Suppressor macrophage treated with lipopolysaccharide for 1 hour (primary cell): ENCODE measurements around the gene COPE.
A peak's percentile ranks its signal among the peaks of the same experiment; 100 is the strongest.

ENCODE experiments used
- DNase-seq, 3 donors: peaks; one replicate each; pipeline ENCODE4 v3.0.0-alpha.2; 2020 to 2022

Gene COPE

GRCh38 chr19:18894254-18895037 lies 24.7 kb downstream of the COPE start:
- DNase-seq: no peak

DNA sequence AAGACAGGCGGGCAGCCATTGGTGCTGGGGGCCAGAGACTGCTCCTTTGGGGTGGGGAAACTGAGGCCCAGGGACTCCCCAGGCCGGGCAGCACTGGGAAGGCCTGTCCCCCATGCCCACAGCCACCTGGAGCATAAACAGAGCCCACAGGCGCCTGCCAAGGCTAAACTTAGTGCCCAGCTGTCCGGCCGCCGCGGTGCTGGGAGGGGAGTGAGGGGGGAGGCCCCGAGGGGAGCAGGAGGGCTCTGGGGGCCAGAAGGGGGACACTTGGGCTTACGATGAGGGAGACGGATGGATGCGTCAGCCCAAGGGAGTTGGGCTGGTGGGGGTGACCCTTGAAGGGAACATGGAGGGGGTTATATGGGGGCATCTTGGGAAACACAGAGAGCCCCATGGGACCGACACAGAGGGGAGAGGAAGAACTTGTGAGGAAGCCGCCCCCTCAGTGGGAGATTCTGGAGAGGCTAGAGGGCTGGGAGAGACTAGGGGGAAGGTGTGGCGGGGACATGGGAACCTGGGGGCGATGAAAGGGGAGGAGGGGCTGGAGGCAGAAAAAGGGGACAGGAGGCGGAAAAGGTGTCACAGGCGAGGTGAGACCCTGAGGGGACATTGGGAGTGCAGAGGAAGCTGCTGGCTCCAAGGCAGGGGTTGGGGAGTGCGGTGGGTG lies 25.5 kb downstream of the COPE start:
- DNase-seq: no peak

- DNase-seq: no peak
Observed at GRCh38 chr19:18889949-18890745, 29.0 kb downstream of the COPE start.

- no peak for DNase-seq
Observed at GRCh38 chr19:18886972-18887371, 32.2 kb downstream of the COPE start.

DNA sequence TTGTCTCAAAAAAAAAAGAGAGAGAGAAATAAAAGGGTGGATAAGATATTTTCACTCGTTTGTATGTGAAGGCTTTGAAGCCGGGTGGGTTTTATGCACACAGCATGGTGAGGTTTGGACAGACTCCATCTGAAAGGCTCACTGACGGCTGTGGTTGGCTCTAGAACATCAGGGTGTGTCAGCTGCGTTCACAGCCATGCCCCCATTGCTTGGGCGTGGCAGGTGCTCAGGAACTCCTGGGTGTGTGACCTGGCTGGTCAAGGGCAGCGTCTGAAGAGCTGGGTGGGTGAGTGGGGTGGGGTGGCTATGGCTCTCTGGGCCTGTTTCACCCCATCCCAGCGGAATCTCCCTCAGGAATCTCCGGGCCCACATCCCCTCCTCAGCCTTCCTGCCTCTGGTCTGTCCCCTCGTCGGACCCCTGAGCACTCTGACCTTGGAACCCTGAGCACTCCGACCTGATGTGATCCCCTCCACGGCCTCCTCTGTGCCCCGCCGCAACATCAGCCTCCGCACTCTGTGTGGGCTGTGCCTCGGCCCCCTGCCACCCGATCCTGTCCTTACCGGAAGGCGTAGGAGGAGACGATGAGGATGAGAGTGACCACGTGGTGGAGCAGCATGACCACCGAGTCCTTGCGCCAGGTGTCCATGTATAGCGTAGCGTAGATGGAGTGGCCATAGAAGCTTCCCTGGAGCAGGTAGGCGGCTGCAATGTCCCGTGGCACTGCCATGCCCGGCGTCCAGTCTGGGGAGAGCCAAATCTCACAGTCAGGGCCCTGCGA lies 35.5 kb downstream of the COPE start:
- no peak for DNase-seq

DNA sequence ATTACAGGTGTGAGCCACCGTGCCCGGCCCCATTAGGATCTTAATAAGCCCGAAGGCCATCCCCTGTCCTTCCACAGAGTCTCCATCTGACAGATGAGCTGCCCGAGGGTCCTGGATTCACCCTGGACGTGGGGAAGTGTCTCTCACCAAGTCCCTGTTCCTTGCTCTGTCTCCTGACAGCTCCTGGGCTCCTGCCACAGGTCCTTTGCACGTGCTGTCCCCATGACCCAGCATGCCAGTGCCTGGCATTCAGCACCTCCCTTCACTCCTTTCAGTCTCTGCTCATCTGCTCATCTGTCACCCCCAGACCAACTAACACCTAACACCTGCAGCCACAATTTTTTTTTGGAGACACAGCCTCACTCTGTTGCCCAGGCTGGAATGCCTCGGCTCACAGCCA lies 37.7 kb downstream of the COPE start:
- no peak for DNase-seq

DNA sequence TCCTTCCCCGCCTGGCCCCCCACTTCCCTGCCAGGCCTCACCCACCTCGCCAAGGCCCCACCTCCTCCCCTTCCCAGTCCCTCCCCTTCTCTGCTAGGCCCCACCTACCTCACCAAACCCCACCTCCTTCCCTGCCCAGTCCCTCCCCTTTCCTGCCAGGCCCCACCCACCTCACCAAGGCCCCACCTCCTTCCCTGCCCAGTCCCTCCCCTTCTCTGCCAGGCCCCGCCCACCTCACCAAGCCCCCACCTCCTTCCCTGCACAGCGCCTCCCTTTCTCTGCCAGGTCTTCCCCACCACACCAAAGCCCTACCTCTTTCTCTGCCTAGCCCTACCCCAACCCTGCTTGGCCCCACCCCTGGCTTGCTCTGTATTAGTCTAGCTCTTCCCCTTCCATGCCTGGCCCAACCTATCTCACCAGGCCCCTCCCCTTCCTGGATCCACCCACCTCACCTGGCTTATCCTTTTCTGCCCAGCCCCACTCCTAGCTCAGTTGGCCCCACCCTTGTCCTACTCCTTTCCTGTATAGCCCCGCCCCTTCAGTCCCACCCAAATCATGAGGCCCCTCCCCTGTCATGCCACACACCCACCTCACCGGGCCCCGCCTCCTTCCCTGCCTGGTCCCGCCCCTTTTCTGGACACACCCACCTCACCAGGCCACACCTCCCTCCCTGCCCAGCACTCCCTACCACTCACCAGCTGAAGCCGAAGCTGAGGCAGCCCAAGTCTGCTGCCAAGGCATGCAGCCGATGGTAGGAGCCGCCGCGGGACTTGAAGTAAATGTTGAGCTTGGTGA lies 39.4 kb downstream of the COPE start:
- peak; percentile 28 to 52 (median 30) for DNase-seq

DNA sequence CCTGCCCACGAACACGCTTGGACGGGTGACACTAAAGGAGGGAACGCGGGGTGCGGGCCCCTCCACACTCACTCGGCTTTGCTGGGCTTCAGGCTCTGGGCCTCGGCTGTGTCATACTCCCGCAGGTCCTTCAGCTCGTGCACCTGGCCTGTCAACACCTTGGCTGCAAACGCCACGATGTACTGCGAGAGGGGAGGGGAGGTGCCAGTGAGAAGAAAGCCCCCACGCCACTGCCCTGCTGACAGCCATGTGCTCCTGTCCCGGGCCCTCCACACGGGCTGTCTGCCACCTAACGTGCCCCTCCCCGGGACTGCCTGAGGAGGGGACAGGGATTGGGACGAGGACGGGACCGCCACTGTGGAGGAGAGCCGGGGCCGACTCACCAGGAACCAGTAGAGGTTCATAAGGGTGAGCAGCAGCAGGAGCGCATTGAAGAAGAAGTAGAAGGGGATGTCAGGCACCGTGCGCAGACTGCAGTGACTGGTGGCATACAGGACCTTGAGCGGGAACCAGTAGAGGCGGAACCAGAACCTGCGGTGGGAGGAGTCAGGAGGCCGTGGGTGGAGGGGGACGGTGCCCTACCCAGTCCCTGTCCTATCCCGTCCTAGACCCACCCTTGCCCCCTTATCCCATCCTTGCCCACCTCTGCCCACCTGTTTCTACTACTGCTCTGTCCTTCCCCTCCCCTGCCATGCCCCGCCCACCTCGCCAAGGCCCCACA lies 40.2 kb downstream of the COPE start:
- no peak for DNase-seq

DNA sequence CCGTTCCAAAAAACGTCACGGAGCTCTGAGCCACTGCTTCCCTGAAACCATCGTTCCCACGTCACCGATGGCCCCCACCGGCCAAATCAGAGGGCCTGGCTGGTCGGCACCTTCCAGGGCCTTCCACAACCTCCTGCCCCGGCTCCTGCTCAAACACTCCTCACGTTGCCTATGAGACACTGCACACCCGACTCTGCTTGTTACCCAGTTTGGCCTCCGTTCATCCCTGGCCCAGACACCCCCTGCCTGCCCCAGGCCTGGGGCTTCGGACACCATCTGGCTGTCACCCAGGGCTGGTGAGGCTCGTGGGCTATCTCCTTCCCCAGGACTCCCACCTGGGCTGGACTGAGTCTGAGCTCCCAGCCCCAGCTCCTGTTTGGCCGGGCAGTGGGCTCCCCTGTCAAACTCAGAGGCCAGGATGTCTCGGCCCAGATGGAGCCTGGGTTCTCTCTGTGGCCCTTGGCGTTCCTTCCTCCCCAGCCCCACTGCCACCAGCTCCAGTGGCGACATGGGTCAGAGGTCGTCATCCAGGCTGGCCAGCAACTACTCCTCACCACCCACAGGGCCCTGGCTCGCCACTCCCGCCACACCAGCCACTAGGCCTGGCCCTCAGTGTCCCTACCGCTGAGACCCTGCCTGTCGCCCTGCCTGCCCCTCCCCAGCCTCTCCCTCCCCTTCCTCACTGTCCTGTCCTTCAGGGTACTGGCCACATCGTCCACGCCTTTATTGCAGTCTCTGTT lies 41.0 kb downstream of the COPE start:
- DNase-seq: no peak

DNA sequence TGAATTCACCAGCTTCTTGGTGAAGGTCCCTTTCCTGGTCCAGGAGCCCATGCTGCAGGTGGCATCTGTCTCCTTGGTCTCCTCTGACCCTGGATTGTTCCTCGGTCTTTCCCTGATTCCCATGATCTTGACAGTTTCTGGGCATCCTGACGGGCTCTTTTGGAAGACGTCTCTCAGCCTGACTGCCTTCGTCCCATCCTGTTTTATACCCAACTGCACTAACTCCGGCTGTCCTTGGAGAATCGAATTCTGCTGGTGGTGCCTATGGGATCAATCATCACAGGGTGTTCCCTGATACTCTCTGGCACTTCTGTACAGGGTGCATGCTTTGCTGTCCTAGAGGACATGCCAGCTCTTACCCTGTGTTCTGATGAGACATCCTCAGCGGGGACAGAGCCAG lies 42.3 kb downstream of the COPE start:
- DNase-seq: no peak

DNA sequence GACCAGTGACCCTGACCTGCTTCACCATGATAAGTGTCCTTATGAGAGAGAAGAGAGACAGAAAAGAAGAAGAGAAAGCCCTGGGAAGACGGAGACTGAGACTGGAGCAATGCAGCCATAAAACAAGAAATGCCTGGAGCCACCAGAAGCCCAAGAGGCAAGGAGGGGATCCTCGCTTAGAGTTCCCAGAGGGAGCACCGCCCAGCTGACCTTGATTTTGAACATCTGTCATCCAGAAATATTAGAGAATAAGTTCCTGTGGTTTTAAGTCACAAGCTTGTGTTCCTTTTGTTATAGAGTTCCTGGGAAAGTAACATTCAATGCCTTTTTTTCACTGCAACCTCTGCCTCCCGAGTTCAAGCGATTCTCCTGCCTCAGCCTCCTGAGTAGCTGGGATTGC lies 43.5 kb downstream of the COPE start:
- no peak for DNase-seq

GRCh38 chr19:18871543-18871942 lies 47.6 kb downstream of the COPE start:
- no peak for DNase-seq

DNA sequence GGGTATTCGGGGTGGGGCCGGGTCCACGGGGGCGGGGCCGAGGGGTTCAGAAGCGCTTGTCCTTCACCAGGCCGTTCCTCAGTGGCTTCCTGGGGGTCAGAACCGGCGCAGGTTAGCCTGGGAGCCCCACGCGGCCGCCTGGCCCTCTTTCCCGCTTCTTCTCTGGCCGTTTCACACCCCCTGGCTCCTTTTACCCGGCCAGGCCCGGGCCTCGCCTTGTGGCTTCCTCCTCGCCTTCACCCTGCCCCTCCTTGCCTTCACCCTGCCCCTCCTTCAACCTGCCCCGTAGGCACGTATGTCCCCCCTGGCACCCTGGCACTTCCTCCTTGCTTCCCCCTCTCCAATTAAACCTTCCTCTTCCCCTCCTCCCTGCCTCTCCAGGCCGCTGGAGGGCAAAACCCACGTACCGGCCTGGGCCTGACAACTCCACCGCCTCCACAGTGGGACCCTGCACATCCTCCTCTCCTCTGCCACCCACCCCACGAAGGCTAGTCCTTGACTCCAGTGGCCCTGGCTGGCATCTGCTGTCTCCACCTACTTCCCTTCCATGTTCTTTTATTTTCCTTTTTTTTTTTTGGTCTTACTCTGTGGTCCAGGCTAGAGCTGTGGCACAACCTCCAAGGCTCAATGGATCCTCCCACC lies 48.5 kb downstream of the COPE start:
- DNase-seq: peak in 1 of 3 donors; percentile 15

DNA sequence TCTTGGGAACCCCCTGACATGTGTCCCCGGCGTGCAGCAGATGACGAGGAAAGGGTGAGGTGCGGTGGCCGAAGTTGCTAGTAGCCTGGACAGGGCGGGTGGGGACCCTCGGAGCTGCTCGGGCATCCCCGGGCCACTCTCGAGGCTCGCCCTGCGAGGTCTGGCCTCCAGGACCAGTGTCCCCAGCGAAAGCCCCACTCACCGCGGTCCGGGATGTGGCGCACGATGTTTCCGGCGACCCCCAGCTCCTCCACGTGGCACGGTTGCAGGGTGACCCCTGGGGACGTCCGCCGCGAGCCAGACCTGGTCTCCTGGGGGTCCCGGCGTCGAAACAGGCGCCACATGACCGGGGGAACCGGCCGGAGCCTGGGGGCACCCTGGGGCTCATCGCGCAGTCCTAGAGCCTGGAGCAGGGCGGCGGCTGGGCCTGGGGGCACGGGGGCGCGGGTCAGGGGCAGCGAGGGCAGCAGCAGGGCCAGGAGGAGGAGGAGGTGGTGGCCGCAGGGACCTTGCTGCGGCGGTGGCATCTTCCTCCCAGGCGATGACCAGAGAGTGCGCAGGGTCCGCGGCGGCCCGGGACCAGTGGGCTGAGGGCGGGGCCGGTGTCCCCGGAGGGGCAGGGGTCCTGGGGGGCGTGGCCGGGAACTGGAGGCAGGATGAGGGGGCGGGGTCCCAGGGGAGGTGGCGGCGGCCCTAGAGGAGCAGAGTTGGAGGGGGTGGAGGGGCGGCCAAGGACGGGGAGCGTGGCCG lies 49.2 kb downstream of the COPE start:
- DNase-seq: no peak

- DNase-seq: no peak
Observed at GRCh38 chr19:18869023-18869618, 50.1 kb downstream of the COPE start.

DNA sequence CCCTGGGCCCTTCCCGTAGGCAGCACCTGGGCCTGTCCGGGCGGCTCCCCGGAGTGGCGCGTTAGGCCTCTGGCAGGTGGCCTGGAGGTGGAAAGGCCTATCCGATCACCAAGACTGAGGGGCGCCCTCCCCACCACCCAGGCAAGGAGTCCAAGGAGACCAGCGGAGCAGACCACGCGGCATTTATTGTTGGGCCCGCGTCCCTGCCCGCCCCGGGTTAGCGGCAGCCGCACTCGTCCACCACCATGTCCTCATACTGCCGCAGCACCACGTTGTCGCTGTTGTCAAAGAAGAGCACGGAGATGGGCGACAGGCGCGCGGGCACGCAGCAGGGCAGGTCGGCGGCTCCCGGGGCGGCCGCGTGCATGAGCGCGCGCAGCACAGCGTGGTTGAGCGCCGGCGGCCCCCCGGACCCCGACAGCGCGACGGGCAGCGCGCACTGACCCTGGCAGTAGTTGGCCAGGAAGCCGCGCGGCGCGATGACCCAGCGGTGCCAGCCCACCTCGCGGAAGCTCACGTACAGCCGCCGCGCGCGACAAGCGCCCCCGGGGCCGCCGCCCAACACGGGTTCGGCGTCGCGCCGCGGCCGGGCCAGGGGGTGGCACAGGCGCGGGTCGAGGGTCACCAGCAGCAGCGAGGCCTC lies 50.7 kb downstream of the COPE start:
- DNase-seq: no peak

DNA sequence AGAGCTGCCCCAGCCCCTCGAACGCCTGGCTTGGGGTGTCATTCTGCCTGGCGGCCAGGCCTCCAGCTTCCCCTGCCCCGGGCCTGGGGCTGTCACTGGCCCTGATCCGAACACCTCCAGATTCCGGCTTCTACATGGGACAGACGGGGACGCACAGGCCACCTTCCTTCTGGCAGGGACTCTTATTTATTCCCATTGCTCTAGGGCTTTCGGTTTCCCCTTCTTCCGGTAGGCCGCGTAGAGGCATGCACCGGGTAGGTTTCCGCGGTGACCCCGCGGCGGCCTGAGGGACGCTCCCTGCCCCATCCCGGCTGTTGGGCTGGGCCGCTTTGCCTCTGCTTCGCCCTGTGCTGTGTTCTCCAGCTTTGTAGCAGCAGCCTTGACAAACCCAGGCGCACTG lies 51.4 kb downstream of the COPE start:
- DNase-seq: no peak

- DNase-seq: no peak
Observed at GRCh38 chr19:18867199-18867598, 52.0 kb downstream of the COPE start.

- DNase-seq: no peak
Observed at GRCh38 chr19:18866800-18867123, 52.4 kb downstream of the COPE start.
